Putamen (tissue), 1 donor: ENCODE data around the gene LUZP2.
"Not testable (repeated sequence)": the region's sequence is repeated elsewhere in the genome, so short reads cannot be mapped to it uniquely, and the experiment has no call there.

Experiments
- DNase-seq: peaks from one replicate; pipeline ENCODE4 v3.0.0-alpha.2; 2016; ENCODE audit warnings: low spot score

Gene LUZP2

DNA sequence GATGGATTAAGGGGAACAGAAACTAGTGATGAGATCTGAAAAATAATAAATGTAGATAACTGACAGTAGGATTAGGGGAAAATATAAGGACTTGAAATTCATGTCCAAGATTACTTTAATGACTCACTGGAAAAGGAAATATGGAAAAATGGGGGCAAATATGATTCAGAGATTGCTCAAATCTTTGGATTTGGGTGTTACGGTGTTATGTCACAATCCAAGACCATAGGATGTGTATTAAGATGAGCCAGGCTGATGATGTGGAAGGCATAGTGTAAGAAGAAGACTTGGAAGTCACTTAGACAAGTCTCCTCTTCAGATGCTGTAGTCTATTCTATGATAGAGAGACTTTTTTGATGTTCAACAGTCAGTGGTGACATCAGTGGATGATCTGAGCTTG lies 323.7 kb downstream of the LUZP2 start:
- DNase-seq, result no peak

DNA sequence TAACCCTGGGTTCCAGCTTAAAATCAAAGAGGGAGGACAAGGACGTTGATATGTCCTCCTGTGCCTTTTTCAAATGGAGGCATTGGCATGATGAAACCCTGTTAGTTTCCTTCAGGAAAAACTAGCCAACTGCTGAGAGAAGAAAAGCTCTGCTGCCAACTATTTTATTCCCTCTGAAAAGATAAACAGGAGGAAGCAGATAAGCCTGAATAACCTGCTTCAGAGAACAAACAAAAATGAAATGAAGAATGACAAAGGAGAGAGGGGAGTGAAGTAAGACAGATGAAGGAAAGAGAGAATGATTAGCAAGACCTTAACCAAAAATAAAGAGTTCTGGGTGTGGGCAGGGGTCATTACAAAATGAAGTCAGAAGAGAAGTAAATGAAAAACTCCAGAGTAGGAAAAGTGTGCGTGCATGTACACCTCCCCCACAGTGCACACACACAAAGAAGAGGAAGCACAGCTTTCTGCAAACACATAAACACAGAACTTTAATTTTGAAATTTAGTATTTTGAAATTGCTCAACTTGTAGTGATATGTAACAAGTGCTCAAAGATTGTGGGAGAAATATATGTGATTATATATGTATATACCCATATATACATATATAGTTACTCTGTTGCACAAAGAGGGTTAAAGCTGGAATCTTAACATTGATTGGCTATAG lies 332.2 kb downstream of the LUZP2 start:
- DNase-seq, result no peak

DNA sequence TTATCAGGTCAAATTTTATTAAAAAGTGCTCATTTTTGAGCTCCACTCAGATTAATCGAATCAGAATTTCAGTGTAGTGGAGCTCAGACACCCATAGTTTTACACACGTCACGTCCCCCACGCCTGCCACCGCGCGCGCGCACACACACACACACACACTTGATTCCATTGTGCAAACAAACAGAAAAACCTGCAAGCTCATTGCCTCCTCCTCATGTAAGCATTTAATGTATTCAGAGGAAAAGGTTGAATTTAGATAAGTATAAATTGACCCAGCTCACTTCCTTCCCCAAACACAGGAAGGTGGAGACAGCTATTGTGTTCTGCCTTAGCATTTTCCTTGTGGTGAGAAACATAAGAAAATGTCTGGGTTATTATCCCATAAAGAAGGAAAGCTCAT lies 336.7 kb downstream of the LUZP2 start:
- no peak for DNase-seq

DNA sequence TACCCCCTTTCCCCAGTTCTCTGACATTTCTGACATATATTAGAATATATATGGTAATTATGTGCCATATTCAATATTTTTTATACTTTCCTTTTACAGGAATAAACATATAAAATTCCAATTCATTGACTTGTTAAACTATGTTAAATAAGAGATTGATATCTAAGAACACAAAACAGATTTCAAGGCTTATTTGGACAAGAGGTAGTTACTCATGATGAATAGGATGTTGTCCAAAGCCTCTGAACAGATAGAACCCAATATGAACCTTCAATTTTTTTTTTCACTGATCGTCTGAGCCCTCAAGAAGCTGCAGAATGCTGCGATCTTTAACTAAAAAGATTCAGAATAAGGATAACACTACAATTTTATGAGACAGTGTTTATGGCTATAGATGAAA lies 340.3 kb downstream of the LUZP2 start:
- no peak for DNase-seq

DNA sequence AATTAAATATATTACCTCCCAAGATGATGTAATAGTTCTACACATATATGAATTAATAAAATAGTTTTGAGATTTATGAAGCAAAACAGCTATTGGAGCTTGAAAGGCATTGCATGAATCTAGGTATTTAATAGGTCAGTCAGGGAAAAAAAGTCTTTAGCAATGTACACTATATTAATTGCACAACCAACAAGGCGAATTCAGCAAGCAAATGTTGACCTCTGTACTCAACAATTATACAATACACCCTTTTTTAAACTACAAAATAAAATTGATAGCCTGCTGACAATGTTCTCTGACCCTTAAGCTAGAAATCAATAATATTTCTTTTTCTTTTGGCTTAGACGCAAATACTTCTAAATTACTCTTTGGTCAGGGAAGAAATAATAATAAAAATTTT lies 345.5 kb downstream of the LUZP2 start:
- DNase-seq, result no peak

DNA sequence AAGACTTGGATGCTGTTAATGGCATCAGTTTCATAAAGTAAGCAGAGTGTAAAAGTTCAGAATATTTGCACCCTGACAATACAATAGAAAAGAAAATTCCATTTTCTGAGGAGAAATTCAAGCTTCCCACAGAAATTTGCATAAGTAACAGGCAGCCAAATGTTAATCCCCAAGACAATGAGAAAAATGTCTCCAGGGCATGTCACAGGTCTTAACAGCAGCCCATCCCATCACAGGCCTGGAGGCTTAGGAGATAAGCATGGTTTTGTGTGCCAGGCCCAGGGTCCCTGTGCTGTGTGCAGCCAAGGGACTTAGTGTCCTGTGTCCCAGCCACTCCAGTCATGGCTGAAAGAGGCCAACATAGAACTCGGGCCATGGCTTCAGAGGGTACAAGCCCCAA lies 347.6 kb downstream of the LUZP2 start:
- no peak for DNase-seq

DNA sequence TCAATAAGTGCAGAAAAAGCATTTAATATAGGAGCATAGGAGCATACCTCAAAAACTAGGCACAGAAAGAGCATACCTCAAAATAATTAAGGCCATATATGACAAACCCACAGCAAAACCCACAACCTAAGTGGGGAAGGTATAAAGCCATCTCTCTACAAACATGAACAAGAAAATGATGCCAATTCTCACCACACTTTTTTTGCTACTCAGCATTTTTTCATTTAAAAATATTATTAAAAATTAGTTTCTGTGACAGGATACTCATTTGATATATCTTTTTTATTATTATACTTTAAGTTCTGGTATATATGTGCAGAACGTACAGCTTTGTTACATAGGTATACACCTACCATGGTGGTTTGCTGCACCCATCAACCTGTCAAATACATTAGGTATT lies 352.0 kb downstream of the LUZP2 start:
- no peak for DNase-seq

DNA sequence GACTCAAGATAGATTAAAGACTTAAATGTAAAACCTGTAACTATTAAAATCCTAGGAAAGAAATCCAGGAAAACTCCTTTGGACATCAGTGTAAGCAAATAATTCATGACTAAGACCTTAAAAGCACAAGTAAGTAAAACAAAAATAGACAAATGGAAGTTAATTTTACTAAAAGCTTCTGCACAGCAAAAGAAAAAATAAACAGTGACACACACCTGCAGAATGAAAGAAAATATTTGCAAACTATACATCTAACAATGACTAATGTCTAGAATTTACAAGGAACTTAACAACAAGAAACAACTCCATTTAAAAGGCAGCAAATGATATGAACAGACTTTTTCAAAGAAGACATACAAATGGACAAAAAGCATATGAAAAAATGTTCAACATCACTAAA lies 359.1 kb downstream of the LUZP2 start:
- no peak for DNase-seq

DNA sequence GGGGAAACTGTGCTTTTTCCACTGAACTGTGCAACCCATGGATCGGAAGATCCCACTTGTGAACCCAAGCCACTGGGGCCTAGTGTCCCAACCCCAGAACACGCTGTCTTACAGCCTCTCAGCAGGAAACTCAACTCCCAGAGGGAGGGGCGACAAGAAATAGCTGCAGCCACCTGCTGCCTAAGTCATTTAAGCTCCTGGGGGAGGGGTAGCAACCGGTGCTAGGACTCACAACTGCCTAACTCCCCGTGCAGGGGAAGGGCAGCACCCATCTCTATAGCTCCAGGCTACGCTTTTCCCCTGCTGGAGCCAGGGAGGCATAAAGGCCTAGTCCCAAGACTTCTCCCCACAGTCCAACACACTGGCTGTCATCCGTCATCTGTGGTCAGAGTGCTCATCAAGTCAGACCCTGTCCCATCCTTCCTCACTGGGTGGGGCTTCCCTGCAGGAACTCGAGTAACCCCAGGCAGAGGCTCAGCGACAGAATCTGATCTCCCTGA lies 363.0 kb downstream of the LUZP2 start:
- DNase-seq, result no peak

DNA sequence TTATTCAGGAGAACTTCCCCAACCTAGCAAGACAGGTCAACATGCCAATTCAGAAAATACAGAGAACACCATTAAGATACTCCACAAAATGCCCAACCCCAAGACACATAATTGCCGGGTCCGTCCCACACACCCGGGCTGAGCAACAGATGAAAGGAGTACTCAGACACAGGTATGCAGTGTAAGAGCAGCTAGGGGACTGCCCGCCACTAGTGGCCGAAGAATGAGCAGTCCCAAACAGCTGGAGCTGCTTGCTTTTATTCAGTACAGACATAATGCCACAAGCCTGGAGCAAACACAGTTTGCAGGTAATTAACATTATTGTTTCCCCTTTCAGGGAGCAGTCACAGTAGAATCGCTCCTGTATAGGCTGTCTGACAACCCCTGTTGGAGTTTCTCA lies 364.6 kb downstream of the LUZP2 start:
- no peak for DNase-seq

DNA sequence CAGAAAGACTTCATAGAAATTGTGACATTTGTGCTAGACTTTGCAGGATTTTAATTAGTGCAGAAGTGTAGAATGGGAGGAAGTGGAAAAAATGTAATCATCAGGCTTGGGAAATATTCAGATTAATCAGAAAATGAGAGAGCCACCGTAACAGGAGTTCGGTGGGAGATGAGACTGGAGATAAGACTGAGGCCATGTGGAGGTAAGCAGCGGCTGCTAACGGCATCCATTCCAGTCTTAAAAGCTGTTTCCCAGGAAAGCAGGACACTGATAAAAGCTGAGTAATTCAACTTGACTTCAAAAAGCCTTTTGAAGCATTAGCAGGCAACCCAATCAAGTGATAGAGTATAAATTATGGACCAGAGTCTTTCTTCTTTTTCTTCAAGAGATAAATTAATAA lies 369.9 kb downstream of the LUZP2 start:
- DNase-seq, result no peak

DNA sequence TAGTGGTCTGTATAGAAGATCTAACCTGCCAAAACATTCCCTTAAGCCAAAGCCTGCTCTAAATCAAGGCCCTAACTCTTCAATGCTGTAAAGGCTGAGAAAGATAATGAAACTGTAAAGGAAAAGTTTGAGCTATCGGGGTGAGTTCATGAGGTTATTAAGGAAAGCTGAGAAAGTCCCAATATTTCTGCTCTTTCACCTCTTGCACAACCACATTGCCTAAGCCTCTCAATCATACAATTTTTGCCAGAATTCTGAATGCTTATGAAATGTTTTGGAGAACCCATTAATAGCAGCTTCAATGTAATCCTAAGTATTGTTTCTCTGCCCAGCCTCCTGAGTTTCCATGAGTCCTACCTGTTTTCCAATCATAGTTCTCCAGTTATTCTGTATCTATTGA lies 373.2 kb downstream of the LUZP2 start:
- DNase-seq, result no peak

DNA sequence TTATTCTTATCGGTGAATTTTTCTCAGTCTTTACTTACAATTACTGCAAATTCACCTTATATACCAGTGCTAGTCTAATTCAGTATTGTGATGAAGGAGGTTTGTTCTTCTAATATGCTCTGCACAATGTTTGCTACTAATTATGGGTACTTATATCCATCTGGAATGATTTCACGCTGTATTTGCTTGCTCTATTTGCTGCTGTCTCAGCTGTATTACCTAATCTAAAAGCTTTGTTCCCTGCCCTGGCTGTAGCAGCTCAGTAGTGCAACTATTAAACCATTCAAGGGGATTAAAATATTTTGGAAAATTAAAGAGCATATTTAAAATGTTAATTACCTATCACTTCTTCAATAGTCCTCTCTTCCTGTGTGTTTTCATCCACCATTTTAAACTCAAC lies 375.3 kb downstream of the LUZP2 start:
- DNase-seq, result no peak

DNA sequence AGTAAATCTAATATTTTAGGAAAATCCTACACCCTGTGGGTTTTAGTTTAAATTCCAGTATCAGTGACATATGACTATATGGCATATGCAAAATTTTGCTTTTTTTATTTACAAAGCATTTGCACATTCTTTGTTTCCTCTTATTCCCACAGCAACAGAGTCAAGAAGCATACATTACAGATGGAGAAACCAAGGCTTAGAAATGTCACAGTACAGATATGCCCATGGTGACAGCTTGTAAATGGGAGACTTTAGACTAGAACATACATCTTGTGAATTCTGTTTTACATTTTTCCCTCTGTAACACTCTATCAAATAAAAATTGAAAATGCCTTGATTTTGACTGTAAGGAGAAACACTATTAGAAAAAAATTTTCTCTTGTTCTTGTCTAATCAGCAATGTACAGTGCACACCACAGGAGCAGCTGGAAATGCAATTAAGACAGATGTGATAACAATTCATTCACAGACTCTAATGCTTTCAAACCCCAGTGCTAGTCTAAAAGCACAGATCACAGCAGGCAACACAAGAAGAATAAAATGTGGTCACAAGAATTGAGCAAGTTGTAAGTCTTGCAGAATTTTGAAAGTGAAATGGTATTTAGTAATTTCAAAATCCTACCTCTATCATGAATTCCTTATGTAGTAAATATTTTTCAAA lies 375.9 kb downstream of the LUZP2 start:
- no peak for DNase-seq

DNA sequence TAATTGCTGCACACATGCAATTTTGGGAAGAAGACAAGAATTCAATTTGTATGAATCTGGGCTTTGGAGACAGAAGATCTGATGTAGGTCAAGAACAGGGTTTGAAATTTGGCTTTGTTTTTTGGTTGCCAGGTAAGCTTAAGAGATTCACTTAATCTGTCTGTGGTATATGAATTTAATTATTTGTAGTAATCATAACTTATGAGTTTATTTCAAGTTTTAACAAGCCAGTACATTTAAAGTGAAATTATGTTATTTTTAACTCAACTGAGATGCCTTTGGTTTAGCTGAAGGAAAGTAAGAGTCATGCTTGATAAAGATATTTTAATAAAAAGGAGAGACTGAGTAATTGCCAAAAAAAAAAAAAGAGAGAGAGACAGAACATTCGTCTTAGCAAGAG lies 384.1 kb downstream of the LUZP2 start:
- no peak for DNase-seq

DNA sequence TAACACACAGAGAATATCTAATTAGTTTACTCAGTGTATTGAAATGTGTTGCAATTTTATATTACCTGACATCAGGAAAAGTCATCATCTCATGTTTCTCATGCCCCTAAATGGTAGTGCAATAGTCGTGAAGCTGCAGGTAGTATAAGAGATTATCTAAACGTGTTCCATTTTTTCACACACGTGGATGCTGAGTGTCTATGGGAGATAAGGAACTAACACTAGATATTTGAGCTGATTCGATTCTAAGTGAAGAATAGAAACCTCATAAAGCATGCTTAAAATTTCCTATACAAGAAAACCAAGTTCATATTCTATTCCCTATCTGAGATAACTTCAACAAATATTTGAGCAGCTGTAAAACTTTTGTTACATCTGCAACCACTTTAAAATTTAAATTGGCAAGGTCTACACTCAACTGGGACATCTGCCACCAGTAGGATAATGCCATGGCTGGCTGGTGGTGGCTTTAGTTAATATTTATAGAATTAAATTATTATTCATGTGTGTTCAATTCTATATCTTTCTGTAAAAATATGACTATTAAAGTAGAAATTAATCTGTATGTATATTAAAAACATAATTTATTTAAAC lies 388.8 kb downstream of the LUZP2 start:
- no peak for DNase-seq

DNA sequence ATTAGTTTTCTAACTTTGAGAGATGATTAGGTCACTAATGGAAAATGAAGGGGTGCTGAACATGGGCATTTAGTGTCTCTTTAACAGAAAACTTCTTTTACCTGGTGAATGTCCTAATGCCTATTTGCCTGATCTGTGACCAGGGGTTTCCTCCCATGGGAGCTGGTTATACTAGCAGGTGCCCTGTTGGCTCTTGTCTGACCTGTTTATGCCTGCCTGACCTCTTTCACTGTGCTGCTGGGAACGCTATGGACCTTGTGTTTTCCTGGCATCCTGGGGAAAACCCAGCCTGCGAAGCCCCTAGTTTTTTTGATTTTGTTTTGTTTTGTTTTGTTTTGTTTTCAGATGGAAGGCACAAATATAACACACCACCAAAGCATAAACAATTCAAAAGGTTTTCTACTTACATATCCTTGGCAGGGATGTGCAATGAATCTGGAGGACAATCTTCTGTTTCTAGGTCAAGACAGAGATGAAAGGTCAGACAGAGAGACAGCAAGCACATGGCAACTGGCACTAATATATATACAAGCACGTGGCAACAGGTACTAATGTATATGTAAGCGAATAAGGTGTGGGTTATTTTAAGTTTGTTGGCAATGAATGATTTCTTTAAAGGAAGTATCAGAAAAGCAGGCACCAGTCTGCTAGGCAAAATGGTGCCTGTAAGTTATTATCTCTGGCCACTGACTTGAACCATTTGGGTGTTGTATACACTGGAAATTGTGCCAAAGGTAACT lies 390.2 kb downstream of the LUZP2 start:
- DNase-seq, result no peak

DNA sequence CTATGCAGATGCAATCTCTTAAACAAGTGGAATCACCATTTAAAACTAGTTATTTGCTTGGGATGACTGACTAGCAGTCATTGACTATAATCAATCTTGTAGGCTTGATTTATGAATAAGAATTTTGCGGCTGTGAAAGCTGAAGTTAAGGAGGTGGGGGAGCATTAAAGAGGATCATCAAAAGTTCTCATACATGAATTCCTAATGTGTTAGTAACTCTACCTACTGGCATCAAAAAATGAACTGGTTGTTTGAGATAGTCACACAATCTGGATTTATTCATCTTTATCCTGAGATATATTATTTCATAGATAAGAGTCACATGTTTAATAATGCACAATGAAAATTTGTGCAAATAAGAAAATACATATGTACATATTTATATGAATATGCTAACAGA lies 393.6 kb downstream of the LUZP2 start:
- no peak for DNase-seq

DNA sequence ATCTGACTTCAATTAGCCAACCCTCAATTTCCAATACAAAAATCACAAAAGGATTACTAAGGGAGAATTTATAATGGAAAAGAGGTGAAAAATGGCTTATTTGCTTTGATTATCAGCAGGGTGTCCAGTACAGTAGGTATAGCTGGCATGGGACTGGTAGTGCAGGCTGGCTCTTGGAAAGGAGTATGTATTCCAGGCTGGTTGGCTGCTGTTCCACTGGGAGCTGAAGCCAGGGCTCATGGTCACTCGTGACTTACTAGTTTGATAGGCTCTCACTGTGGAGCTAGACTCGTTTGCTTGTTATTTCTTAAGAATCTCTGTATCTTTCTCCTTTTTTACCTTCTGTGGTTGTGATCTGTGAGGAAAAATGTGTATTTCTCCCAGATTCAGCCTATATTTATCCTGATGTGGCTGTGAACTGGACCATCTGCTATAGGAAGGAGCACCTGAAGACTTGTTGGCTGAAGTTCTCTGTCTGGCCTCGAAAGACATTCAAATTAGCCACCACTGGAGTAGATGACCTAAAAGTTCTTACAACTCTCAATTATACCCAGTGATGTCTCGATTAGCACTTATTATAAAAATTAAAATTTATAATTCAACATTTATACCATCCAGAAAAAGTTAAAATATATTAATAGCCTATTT lies 395.1 kb downstream of the LUZP2 start:
- not testable (repeated sequence) for DNase-seq

DNA sequence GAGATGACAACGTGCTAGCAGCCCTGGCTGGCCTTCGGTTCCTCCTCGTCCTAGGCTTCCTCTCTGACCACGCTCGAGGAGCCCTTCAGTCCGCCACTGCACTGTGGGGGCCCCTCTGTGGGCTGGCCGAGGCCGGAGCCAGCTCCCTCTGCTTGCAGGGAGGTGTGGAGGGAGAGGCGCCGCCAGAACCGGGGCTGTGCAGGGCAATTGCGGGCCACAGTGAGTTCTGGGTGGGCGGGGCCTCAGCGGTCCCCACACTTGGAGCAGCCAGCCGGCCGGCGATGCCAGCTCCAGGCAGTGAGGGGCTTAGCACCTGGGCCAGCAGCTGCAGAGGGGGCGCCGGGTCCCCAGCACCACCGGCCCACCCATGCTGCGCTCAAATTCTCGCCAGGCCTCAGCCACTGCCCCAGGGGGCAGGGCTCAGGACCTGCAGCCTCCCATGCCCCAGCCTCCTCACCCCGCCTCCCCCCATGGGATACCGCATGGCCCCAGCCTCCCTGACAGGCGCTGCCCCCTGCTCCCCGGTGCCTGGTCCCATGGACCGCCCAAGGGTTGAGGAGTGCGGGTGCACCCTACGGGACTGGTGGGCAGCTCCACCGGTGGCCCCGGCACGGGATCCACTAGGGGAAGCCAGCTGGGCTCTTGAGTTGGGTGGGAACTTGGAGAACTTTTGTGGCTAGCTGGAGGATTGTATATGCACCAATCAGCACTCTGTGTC lies 399.4 kb downstream of the LUZP2 start:
- DNase-seq, result no peak

DNA sequence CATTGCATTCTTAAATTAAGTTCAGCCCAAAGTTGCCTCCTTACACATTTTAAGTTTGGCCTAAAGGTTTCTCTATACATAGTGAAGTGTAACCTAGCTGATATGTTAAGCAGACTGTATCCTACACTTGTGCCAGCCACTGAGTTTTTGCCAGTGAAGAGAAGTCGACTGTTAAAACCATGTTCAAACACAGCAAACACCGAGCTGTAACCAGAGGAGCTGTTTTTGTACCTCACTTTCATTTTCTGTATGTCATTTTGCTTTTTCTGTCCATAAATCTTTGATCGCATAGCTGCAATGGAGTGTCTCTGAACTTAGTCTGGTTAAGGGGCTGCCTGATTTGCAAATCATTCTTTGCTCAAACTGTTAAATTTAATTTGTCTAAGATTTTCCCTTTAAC lies 403.7 kb downstream of the LUZP2 start:
- no peak for DNase-seq
